Body of pancreas (tissue), 4 donors: ENCODE results near the gene DUSP11.

Experiments
- POLR2A ChIP-seq, 3 donors: fragments of 450-650 bp; IDR thresholded peaks; one replicate each; pipeline ENCODE4 v1.6.1; 2016; ENCODE audit warnings: antibody characterized with exemption in 3 of 3, mild to moderate bottlenecking in 2 of 3
- TF ChIP-seq, protein P1 (sequence below), 7 experiments: fragments of 450-650 bp in 4 of 7; fragments of 200-600 bp in 3 of 7; sonication (generic) in 3 of 7; IDR thresholded peaks; one replicate each; pipeline ENCODE4 v1.5.1; 2016 to 2019; ENCODE audit warnings: antibody characterized with exemption in 7 of 7

DNA sequence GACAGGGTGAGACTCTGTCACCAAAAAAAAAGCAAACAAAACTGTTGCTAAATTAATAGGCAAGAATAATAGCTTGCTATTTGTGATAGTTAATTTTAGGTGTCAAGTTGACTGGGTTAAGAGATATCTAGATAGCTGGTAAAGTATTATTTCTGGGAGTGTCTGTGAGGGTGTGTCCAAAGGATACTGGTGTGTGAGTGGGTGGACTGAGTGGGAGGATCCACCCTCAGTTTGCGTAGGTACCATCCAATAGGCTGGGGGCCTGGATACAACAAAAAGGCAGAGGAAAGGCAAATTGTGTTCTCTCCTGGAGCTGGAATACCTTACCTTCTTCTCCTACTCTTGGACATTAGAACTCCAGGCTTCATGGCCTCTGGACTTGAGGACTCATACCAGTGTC lies 15.0 kb downstream of the DUSP11 start:
- TF ChIP-seq, protein P1, sequence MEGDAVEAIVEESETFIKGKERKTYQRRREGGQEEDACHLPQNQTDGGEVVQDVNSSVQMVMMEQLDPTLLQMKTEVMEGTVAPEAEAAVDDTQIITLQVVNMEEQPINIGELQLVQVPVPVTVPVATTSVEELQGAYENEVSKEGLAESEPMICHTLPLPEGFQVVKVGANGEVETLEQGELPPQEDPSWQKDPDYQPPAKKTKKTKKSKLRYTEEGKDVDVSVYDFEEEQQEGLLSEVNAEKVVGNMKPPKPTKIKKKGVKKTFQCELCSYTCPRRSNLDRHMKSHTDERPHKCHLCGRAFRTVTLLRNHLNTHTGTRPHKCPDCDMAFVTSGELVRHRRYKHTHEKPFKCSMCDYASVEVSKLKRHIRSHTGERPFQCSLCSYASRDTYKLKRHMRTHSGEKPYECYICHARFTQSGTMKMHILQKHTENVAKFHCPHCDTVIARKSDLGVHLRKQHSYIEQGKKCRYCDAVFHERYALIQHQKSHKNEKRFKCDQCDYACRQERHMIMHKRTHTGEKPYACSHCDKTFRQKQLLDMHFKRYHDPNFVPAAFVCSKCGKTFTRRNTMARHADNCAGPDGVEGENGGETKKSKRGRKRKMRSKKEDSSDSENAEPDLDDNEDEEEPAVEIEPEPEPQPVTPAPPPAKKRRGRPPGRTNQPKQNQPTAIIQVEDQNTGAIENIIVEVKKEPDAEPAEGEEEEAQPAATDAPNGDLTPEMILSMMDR (IDR thresholded peaks at IDR 0.05), result no peak
- no peak for TF ChIP-seq POLR2A (IDR thresholded peaks at IDR 0.05)
